ENCODE results near the gene SLC12A5.

GRCh38 chr20:46023148-46023484 lies 5.9 kb upstream of the SLC12A5 start:
- TF ChIP-seq, protein P1, sequence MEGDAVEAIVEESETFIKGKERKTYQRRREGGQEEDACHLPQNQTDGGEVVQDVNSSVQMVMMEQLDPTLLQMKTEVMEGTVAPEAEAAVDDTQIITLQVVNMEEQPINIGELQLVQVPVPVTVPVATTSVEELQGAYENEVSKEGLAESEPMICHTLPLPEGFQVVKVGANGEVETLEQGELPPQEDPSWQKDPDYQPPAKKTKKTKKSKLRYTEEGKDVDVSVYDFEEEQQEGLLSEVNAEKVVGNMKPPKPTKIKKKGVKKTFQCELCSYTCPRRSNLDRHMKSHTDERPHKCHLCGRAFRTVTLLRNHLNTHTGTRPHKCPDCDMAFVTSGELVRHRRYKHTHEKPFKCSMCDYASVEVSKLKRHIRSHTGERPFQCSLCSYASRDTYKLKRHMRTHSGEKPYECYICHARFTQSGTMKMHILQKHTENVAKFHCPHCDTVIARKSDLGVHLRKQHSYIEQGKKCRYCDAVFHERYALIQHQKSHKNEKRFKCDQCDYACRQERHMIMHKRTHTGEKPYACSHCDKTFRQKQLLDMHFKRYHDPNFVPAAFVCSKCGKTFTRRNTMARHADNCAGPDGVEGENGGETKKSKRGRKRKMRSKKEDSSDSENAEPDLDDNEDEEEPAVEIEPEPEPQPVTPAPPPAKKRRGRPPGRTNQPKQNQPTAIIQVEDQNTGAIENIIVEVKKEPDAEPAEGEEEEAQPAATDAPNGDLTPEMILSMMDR (conservative IDR thresholded peaks at IDR 0.05), result no peak; the same call in 1 of the 2 replicates
- TF ChIP-seq EZH2 (IDR thresholded peaks at IDR 0.05; ENCODE audit: low read depth), result no peak
